SIG-M5 treated with dmso at 0.1 percent for 504 hours (cell line): ENCODE results near the gene SLC5A7.
A peak's percentile ranks its signal among the peaks of the same experiment; 100 is the strongest.

Experiments
- DNase-seq: peaks from one replicate; lab custom pipeline; 2025; ENCODE audit not compliant: unreplicated experiment; lab: John Stamatoyannopoulos, UW

SLC5A7 gene

GRCh38 chr2:107986278-107987217 is at the start of gene SLC5A7:
TSS of gene SLC5A7 (plus strand) at chr2:107986524. CDS start at chr2:107988156, 1,632 bp downstream.
- no peak for DNase-seq

- no peak for DNase-seq
These were observed 24.9 kb upstream of the SLC5A7 start for GRCh38 chr2:107961395-107961794.

GRCh38 chr2:107964185-107964584 is 22.1 kb upstream of the SLC5A7 start:
- no peak for DNase-seq

- DNase-seq, result no peak
These were observed 1.6 kb upstream of the SLC5A7 start for GRCh38 chr2:107984707-107985106.

GRCh38 chr2:107988108-107988507 is 1.8 kb downstream of the SLC5A7 start:
- no peak for DNase-seq

- DNase-seq, result no peak
These were observed 3.1 kb downstream of the SLC5A7 start for GRCh38 chr2:107989445-107989844.

- DNase-seq, result no peak
These were observed 4.4 kb downstream of the SLC5A7 start for GRCh38 chr2:107990718-107991117.

- DNase-seq, result peak; percentile 1
These were observed 5.7 kb downstream of the SLC5A7 start for GRCh38 chr2:107992069-107992468.

- no peak for DNase-seq
These were observed 12.8 kb downstream of the SLC5A7 start for GRCh38 chr2:107999158-107999557.

- no peak for DNase-seq
These were observed 24.7 kb downstream of the SLC5A7 start for GRCh38 chr2:108010912-108011591.

- no peak for DNase-seq
These were observed 27.0 kb downstream of the SLC5A7 start for GRCh38 chr2:108013305-108013704.

GRCh38 chr2:108022628-108023027 is 36.3 kb downstream of the SLC5A7 start:
- no peak for DNase-seq

- DNase-seq, result no peak
These were observed 37.5 kb downstream of the SLC5A7 start for GRCh38 chr2:108023776-108024175.

GRCh38 chr2:108026092-108026794 is 39.9 kb downstream of the SLC5A7 start:
- DNase-seq, result no peak

GRCh38 chr2:108029496-108029895 is 43.2 kb downstream of the SLC5A7 start:
- no peak for DNase-seq

- DNase-seq, result no peak
These were observed 43.6 kb downstream of the SLC5A7 start for GRCh38 chr2:108029912-108030311.

GRCh38 chr2:108031471-108031941 is 45.2 kb downstream of the SLC5A7 start:
- no peak for DNase-seq

- no peak for DNase-seq
These were observed 48.5 kb downstream of the SLC5A7 start for GRCh38 chr2:108034843-108035242.

- no peak for DNase-seq
These were observed 62.4 kb downstream of the SLC5A7 start for GRCh38 chr2:108048752-108049151.

GRCh38 chr2:108058576-108059137 is 72.3 kb downstream of the SLC5A7 start:
- no peak for DNase-seq

- DNase-seq, result no peak
These were observed 75.2 kb downstream of the SLC5A7 start for GRCh38 chr2:108061439-108062042.
